Gastroesophageal sphincter (tissue), 3 donors: ENCODE data around the gene TMA7.

Source experiments
- EP300 ChIP-seq: sonication (generic); formaldehyde crosslinking; IDR thresholded peaks from one replicate; pipeline ENCODE4 v1.6.1; 2017; ENCODE audit warnings: antibody characterized with exemption, mild to moderate bottlenecking
- POLR2A ChIP-seq, 2 donors: fragments of 450-650 bp; IDR thresholded peaks; one replicate each; pipeline ENCODE4 v1.6.1; 2017; ENCODE audit warnings: antibody characterized with exemption in 2 of 2, mild to moderate bottlenecking in 2 of 2, moderate library complexity in 1 of 2
- POLR2AphosphoS5 ChIP-seq: sonication (generic); formaldehyde crosslinking; IDR thresholded peaks from one replicate; pipeline ENCODE4 v1.6.1; 2017; ENCODE audit warnings: antibody characterized with exemption
- TF ChIP-seq, protein P1 (sequence below), 4 experiments: fragments of 200-600 bp in 2 of 4; fragments of 450-650 bp in 2 of 4; sonication (generic) in 1 of 4; IDR thresholded peaks; one replicate each; pipeline ENCODE4 v1.5.1; 2017 to 2019; ENCODE audit warnings: antibody characterized with exemption in 4 of 4, mild to moderate bottlenecking in 2 of 4, moderate library complexity in 2 of 4

DNA sequence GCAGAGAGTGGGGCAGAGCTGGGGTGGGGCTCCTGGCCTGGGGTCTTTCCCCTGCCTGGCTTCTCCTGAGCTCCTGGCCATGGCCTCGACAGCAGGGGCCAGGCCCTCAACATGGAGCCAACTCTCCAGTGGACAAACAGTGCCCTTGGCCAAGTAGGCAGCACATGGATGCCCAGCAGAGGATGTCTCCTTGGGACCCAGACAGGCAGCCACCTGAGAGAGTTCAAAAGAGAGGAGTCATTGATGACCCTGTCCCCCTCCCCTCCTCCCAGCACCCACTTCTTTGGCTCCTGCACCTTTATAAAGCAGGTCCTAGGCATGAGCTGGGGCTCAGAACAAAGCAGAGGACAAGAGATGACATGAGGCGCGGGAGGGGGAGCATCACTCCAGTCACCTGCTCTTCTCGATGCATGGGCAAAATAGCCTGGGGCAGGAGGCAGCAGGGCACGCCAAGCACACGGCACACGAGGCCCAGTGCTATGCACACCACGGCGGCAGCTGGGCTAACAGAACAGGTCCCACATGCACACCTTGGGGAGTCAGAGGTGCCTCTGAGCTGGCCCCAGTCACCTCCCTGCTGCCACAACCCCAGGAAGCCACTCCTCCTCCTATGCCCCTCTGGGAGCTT, 36.5 kb downstream of the TMA7 start:
- TF ChIP-seq, protein P1, sequence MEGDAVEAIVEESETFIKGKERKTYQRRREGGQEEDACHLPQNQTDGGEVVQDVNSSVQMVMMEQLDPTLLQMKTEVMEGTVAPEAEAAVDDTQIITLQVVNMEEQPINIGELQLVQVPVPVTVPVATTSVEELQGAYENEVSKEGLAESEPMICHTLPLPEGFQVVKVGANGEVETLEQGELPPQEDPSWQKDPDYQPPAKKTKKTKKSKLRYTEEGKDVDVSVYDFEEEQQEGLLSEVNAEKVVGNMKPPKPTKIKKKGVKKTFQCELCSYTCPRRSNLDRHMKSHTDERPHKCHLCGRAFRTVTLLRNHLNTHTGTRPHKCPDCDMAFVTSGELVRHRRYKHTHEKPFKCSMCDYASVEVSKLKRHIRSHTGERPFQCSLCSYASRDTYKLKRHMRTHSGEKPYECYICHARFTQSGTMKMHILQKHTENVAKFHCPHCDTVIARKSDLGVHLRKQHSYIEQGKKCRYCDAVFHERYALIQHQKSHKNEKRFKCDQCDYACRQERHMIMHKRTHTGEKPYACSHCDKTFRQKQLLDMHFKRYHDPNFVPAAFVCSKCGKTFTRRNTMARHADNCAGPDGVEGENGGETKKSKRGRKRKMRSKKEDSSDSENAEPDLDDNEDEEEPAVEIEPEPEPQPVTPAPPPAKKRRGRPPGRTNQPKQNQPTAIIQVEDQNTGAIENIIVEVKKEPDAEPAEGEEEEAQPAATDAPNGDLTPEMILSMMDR (IDR thresholded peaks at IDR 0.05) = no peak
- TF ChIP-seq POLR2A (IDR thresholded peaks at IDR 0.05) (no peak), POLR2AphosphoS5 (no peak), EP300 (no peak)
